ENCODE measurements around the gene CAPN15. TPM values are rescaled to one million over a fixed set of nuclear protein-coding genes. Genes with fewer than 3 reads are reported as not detected.
A peak's percentile ranks its signal among the peaks of the same experiment; 100 is the strongest.

CAPN15 gene
- total and polyA plus RNA-seq, 2 experiments from 2014 or later = 5.4 to 68.0 TPM

DNA sequence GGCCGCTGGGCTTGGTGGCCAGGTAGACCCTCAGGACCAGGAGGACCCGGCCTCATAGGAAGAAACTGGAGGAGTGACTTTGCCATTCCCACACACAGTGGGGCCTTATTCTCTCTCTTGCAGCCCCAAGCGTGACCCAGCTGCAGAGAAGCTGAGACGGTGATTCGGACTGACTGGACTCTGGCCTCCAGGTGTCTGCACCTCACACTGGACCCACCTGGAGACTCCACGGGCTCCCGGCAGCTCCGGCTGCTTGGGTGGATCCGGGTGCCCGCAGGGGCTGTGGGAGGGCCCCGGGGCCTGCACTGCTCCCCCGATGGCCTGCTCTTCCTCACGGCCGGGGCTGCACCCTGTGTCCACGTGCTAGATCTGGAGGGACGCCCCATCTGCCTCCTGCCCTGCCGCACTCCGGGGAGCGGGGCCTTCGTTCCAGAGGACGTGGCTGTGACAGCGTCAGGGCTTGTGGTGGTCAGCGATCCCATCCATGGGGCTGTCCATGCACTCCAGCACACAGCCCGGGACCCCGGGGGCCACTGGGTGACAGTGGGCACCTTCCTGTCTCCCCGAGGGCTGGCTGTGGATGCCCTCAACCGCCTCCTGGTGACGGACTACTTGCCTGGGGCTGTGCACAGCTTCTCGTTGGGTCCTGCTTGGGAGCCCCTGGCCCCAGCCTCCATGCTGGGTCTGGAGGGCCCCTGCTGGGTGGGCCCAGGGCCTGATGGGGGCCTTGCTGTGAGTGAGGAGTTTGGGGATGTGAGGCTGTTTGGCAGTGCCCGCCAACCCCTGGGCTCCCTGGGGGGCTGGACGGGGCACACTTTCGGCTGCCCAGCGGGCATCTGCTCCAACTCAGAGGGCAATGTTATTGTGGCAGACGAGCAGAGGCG lies 40.1 kb downstream of the CAPN15 start:
- TF ChIP-seq EZH2phosphoT487 (IDR thresholded peaks at IDR 0.05; ENCODE audit: insufficient read depth, low read depth) (no peak), EZH2 (IDR thresholded peaks at IDR 0.05; ENCODE audit: insufficient read depth, poor library complexity, severe bottlenecking) (no peak)
- Histone ChIP-seq H3K79me2 (ENCODE audit: insufficient read depth) (peaks cover 30% of the 10 kb centered on the region), H3K36me3 (ENCODE audit: low read depth) (no peaks in the 10 kb centered on the region), H2AFZ (no peak overlapping the region), H3K4me2 (ENCODE audit: unreplicated experiment) (no peak overlapping the region), H3K27me3 (replicated peaks; ENCODE audit: insufficient read depth) (no peaks in the 10 kb centered on the region), H4K20me1 (ENCODE audit: insufficient read depth) (no peaks in the 10 kb centered on the region), H3K4me1 (ENCODE audit: insufficient read depth) (0 out of 2 replicates have a peak, but pooled peaks cover 4% of the 10 kb centered on the region), H3K9me3 (ENCODE audit: low read depth) (no peaks in the 10 kb centered on the region), H3F3A (ENCODE audit: insufficient read depth) (0 out of 2 replicates have a peak, but pooled peaks cover 6% of the 10 kb centered on the region), H3K9ac (no peak overlapping the region), H3K9me2 (ENCODE audit: insufficient read depth) (no peaks in the 10 kb centered on the region), H3K27ac (no peak overlapping the region), H3K4me3 (no peak overlapping the region)
- no peak for DNase-seq
- in situ Hi-C loops (cut with MboI) = no loop called here
- 92 to 94% methylated on average over 29 to 34 of the region's 35 CpGs for WGBS, 2 experiments (ENCODE audit: low coverage in 1 of 2, low lambda C conversion rate in 2 of 2, missing lambda C conversion rate in 2 of 2)

DNA sequence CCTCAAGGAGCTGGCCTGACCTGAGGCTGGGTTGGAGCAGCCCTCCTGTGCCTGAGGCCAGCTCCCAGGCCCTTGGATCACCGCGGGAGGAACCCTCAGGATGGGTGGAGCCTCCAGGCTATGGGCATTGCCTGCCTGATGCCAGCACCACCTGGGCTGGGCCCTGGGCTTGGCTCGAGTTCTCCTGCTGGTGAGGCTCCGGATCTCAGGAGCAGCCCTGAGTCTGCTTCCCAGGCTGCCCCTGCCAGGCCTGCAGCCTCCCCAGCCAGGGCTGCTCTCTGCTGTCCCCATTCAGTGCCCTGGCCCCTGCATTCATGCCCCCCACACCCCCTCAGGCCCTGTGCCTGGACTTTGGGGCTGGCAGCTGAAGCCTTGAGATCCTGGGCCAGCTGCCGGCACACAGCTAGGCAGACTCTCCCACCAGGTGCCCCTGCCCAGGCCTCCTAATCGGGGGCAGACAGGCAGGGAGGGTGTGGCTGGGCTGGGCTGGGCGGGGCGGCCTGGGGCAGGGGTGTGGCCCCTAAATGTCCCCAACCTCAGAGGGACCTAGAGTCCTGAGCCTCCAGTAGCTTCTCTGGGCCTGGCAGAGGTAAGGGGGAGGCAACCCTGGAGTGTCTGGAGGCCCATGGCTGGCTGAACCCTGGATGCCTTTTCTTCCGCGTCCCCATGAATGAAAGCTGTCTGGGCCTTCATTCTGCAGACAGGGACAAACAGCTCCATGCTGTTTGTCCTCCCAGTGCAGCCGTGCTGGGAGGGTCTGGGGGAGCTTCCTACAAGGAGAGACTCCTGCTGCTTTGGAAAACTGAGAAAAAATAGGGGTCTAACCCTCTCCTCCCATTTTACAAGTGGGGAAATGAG lies 41.1 kb downstream of the CAPN15 start:
- no peaks in the 10 kb centered on the region for H4K20me1 ChIP-seq (ENCODE audit: insufficient read depth)
- no peak for DNase-seq
- 0 out of 2 replicates have a peak, but pooled peaks cover 4% of the 10 kb centered on the region for H3K4me1 ChIP-seq (ENCODE audit: insufficient read depth)
- H3K4me2 ChIP-seq (ENCODE audit: unreplicated experiment) = peak overlapping the region; percentile 80
- H3K4me3 ChIP-seq = peak overlapping the region; percentile 99
- 0 out of 2 replicates have a peak, but pooled peaks cover 6% of the 10 kb centered on the region for H3F3A ChIP-seq (ENCODE audit: insufficient read depth)
- no peaks in the 10 kb centered on the region for H3K9me3 ChIP-seq (ENCODE audit: low read depth)
- TF ChIP-seq EZH2 (IDR thresholded peaks at IDR 0.05; ENCODE audit: insufficient read depth, poor library complexity, severe bottlenecking) (no peak), EZH2phosphoT487 (IDR thresholded peaks at IDR 0.05; ENCODE audit: insufficient read depth, low read depth) (no peak)
- no peak overlapping the region for H3K27ac ChIP-seq
- peak overlapping the region; percentile 84 for H3K9ac ChIP-seq
- peak overlapping the region; percentile 76 for H2AFZ ChIP-seq
- H3K36me3 ChIP-seq (ENCODE audit: low read depth) = no peaks in the 10 kb centered on the region
- H3K9me2 ChIP-seq (ENCODE audit: insufficient read depth) = no peaks in the 10 kb centered on the region
- no peaks in the 10 kb centered on the region for H3K27me3 ChIP-seq (replicated peaks; ENCODE audit: insufficient read depth)
- in situ Hi-C loops (cut with MboI) = no loop called here
- peaks cover 36% of the 10 kb centered on the region for H3K79me2 ChIP-seq (ENCODE audit: insufficient read depth)
- 75% methylated on average over 9 to 11 of the region's 11 CpGs for WGBS, 2 experiments (ENCODE audit: low coverage in 1 of 2, low lambda C conversion rate in 2 of 2, missing lambda C conversion rate in 2 of 2)

DNA sequence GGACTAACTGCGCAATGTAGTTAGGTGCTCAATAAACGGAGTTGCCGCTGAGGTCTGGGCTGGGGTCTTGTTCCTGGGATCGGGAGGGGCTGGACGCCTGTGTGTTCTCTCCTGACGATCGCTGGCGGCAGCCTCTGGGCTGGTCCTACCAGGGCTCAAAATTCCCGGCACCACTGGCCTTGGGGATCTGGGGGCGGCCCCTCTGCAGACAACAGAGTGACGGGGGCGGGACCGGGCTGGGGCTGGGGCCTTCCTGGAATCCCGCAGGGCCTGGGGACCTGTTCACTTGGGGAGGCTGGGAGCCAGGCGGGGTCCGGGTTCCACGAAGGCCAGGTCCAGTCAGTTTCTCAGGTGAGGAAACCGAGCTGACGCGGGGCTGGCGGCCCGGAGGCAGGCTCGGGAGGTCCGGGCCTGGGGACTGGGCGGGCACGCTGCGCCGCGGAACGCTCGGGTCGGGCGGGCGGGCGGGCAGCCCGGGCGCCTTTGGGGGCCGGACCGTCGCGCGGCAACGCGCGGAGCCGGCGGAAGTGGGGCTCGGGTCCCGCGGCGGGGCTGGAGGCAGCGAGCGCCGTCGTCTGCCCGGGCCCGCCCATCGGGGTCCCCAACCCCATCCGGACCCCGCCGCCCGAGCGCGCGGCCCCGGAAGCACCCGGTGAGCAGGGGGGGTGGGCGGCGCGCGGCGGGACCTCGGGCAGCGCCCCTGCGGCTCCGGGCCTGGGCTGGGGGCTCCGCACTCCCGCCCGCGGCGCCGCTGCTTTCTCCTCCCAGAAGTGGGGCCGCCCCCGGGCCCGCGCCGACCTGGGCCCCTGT lies 42.1 kb downstream of the CAPN15 start, which contains the start of gene PIGQ:
PIGQ (plus strand) TSS at position 524 of the 810 bp plus-strand sequence. CDS start 4,107 bp downstream, outside the sequence.
- Histone ChIP-seq H3F3A (ENCODE audit: insufficient read depth) (0 out of 2 replicates have a peak, but pooled peaks cover 6% of the 10 kb centered on the region), H2AFZ (peak within 1 kb of the TSS; percentile 77), H3K9me2 (ENCODE audit: insufficient read depth) (no peaks in the 10 kb centered on the region), H3K36me3 (ENCODE audit: low read depth) (no peaks in the 10 kb centered on the region), H3K4me1 (ENCODE audit: insufficient read depth) (0 out of 2 replicates have a peak, but pooled peaks cover 4% of the 10 kb centered on the region), H4K20me1 (ENCODE audit: insufficient read depth) (no peaks in the 10 kb centered on the region), H3K4me3 (peak within 1 kb of the TSS; percentile 99), H3K9ac (peak within 1 kb of the TSS; percentile 84), H3K79me2 (ENCODE audit: insufficient read depth) (peaks cover 36% of the 10 kb centered on the region), H3K4me2 (ENCODE audit: unreplicated experiment) (peak within 1 kb of the TSS; percentile 98), H3K27ac (peak within 1 kb of the TSS; percentile 54), H3K27me3 (replicated peaks; ENCODE audit: insufficient read depth) (no peaks in the 10 kb centered on the region), H3K9me3 (ENCODE audit: low read depth) (no peaks in the 10 kb centered on the region)
- DNase-seq = peak; percentile 82
- in situ Hi-C loops (cut with MboI) = no loop called here
- TF ChIP-seq EZH2phosphoT487 (IDR thresholded peaks at IDR 0.05; ENCODE audit: insufficient read depth, low read depth) (no peak), EZH2 (IDR thresholded peaks at IDR 0.05; ENCODE audit: insufficient read depth, poor library complexity, severe bottlenecking) (no peak)
- WGBS, 2 experiments (ENCODE audit: low coverage in 1 of 2, low lambda C conversion rate in 2 of 2, missing lambda C conversion rate in 2 of 2) = 1 to 2% methylated on average over 25 to 77 of the region's 87 CpGs
